Measurements from ENCODE around the gene PHF21B.
A peak's percentile ranks its signal among the peaks of the same experiment; 100 is the strongest.
"Not testable (repeated sequence)": the region's sequence is repeated elsewhere in the genome, so short reads cannot be mapped to it uniquely, and the experiment has no call there.

The PHF21B gene

GRCh38 chr22:45009606-45010531, at the start of gene PHF21B:
PHF21B (minus strand) TSS chr22:45010005; CDS start chr22:45009549, 456 bp downstream.
- DNase-seq = peak; percentile 20

DNA sequence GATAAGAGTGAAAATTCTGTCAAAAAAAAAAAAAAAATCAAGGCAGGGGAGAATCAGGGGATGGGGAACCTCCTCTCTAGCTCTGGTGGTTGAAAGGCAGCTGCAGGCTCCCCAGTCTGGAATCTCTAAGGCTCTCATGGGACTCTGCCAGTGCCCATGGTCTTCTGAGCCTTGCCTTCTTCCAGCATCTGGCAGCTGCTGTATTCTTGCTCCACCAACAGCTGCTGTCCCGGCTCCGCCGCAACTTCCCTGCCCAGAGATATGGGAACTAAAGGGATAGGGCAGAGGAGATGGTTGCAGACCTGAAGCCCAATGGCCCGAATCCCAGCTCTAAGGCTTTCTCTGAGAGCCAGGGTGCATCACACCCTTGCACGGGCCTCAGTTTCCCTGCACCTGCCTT, 49.5 kb upstream of the PHF21B start:
- DNase-seq = no peak

DNA sequence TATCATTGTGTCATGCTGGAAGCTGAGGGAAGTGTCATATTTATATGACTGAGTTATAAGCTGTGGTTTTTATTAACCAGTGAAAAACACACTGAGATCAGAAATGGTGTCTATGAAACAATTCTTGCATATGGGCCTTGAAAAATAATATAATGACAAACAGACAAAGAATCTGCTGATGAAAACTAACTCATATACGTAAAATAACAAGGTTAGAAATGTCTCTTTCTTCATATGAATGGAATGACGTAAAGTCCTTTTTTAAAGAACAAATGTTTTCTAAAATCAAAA, 48.8 kb upstream of the PHF21B start:
- DNase-seq = no peak

DNA sequence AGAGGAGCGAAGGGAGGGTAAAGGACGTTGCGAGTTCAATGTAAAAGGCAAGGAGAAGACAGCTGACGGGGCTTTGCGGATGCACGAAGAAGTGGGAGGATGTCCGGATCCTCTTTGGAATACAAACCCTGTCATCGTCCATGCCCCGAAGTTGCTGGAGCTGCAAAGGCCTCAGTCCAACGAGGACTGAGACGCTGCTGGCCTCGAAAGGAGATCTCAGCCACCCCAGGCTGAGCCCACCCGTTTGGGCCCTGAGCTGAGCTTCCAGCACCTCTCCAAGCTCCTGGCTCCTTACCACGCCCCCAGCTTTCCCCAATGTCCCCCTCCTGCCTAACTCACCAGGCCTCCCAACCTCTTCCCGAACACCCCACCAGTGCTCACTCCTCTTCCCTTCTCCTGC, 46.1 kb upstream of the PHF21B start:
- DNase-seq = no peak

- DNase-seq = no peak
Measured at GRCh38 chr22:45053571-45053970, 43.8 kb upstream of the PHF21B start.

DNA sequence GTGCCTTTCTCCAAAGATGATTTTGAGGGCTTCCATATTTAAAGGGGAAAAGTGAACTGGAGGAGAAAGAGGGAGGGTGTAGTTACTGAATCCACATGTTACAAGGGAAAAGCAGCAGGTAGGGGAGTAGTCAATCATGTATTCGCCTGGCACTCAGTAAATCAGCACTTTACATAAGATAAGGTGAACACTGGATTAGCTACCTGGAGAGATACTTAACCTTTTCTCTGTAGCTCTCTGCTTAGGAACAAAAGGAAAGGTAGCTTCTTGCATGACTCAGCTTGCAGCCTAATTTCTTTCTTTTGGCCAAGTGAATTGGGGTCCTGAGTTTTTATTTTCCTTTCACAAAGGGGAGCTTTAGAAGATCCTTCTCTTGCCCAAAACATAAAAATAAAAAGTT, 43.3 kb upstream of the PHF21B start:
- no peak for DNase-seq

DNA sequence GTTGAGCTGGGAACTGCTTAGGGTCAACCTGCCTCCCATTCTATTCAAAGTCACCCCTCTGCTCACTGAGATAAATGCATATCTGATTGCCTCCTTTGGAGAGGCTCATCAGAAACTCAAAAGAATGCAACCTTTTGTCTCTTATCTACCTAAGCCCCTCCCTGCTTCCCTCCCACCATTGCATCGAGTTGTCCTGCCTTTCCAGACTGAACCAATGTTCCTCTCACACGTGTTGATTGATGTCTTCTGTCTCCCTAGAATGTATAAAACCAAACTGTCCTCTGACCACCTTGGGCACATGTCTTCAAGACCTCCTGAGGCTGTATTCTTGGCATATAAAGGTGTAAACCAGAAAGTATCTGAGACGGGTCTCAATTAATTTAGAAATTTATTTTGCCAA, 42.9 kb upstream of the PHF21B start:
- DNase-seq = not testable (repeated sequence)

- no peak for DNase-seq
Measured at GRCh38 chr22:45051946-45052345, 42.1 kb upstream of the PHF21B start.

DNA sequence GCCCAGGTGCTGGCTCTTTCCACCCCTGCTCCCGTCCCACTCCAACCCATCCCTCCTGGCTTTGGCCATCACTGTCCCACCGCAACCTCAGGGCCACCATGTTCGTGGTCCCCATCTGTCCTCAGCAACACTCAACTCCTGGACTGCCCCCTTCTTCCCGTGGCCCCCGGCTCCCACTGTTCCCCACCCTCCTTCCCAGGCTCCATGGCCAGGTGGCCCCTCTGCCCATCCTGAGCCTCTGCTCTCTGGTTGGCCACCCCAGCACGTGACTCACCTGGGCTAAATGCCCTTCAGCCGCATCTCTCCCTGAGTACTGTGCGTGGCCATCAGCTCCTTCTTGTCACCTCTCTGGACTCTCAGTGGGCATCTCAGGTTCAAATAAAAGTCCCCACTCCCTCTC, 41.6 kb upstream of the PHF21B start:
- DNase-seq = no peak

DNA sequence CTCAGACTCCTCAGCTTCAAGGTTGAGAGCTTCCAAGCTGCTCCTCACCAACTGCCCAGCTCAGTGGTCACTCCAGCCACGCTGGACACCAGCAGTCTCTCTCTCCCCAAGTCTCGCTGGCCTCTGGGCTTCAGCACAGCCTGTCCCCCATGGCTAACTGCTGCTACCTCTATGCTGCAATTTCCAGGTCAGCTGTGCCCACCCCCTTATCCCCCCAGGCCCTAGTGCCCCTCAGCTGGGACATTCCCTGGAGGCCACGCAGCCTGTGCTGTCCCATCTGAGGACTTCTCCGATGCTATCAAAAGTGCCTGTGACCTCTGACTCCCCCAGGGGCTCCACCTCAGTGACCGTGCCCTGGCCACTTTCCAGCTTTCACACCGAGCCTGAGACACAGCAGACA, 37.5 kb upstream of the PHF21B start:
- no peak for DNase-seq

DNA sequence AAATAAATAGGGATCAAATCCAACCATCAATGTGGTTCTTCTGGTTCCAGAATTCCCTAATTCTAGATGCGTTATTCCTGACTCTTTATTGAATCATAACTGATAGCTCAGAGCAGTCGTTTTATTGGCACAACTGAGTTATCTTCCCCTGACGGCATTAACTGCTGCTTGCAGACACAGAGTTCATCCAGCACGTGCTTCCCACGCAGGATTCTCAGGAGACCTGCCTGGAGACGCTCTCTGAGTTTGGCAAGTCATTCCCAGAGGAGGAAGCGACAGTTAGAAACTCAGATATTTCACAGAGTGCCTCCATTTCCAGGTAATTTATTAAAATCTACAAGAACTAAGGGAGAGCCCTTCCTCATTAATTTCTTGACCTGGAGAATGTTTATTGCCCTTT, 35.4 kb upstream of the PHF21B start:
- no peak for DNase-seq

- DNase-seq = no peak
Measured at GRCh38 chr22:45042263-45042662, 32.5 kb upstream of the PHF21B start.

DNA sequence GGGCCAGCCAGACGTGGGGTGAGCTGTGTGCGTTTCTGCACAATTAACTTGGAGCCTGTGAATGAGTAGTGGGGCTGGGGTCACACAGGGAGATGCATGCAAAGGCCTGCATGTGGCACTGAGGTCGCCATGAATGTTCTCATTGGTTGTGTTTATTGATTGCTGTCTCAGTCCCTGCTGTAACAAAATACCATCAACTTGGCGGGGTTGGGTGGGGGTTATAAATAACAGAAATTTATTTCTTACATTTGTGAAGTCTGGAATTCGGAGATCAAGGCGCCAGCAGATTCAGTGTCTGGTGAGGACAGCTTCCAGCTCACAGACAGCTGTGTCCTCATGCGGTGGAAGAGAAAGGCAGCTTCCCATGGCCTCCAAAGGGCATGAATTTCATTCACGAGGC, 29.3 kb upstream of the PHF21B start:
- no peak for DNase-seq

DNA sequence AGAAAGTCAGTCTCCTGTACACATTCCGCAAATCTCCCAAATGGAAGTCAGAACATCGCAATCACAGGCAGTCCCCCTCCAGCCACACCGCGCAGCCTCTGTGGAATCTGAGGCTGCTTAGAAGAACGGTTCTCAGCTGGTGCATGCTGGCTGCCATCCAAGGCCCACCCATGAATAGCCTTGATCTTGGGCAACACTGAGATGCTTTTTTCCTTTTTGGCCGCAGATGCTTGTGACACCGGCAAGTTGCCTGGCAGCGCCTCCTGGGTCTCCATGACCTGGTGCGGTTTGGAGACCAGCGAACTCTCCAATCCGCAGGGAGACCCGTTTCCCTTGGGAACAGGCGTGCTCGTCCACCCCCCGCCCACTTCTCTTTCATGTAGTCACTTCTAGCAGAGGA, 26.3 kb upstream of the PHF21B start:
- no peak for DNase-seq

DNA sequence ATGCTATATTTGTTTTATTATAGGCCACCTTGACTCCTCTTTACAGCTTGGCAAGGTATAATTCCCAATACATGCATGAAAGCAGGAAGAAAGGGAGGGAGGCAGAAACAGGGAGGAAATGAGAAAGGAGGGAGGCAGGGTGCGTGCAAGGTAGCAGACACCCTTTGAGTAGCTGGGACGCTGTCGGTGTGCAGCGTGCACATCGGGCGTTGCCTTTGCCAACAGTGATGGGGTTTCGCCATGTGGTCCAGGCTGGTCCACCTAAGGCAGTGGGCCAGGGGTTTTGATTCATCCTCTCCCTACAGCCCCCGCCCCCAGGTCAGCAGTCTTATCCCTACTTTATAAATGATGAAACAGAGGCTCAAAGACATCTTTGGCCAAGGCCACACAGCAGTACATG, 25.0 kb upstream of the PHF21B start:
- no peak for DNase-seq

- DNase-seq = no peak
Measured at GRCh38 chr22:45034156-45034555, 24.4 kb upstream of the PHF21B start.

GRCh38 chr22:45033136-45033535, 23.3 kb upstream of the PHF21B start:
- DNase-seq = no peak

DNA sequence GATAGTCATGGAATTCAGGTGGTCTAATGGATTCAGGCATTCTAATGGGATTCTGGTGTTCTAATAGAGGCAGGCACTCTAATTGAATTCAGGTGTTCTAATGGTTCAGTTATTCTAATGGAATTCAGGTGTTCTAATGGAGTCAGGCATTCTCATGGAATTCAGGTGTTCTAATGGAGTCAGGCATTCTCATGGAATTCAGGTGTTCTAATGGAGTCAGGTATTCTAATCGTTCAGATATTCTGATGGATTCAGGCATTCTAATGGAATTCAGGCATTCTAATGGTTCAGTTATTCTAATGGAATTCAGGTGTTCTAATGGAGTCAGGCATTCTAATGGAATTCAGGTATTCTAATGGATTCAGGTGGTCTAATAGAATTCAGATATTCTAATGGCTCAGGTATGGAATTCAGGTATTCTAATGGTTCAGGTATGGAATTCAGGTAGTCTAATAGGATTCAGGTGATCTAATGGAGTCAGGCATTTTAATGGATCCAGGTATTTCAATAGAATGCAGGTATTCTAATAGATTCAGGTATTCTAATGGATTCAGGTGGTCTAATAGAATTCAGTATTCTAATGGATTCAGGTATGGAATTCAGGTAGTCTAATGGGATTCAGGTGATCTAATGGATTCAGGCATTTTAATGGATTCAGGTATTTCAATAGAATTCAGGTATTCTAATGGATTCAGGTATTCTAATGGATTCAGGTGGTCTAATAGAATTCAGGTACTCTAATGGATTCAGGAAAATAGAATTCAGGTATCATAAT, 22.0 kb upstream of the PHF21B start:
- no peak for DNase-seq

DNA sequence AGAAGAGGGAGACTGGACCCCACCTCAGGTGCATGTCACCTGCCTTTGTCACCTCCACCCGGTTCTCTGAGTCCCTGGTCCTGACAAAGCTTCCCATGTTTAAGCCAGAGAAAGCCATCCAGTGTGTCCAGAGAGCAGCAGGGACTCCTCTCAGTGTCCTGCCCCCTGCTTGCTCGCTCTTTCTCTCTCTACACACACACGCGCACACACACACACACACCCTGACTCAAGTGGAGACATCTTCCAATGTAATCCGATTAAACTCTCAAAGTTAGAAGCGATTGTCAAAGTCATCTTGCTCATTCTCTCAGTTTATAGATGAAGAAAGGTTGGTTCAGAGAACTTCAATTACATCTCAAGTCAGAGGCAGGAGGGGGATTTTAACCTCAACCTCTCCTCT, 19.7 kb upstream of the PHF21B start:
- DNase-seq = no peak

GRCh38 chr22:45026511-45026910, 16.7 kb upstream of the PHF21B start:
- no peak for DNase-seq

- no peak for DNase-seq
Measured at GRCh38 chr22:45023431-45023830, 13.6 kb upstream of the PHF21B start.

DNA sequence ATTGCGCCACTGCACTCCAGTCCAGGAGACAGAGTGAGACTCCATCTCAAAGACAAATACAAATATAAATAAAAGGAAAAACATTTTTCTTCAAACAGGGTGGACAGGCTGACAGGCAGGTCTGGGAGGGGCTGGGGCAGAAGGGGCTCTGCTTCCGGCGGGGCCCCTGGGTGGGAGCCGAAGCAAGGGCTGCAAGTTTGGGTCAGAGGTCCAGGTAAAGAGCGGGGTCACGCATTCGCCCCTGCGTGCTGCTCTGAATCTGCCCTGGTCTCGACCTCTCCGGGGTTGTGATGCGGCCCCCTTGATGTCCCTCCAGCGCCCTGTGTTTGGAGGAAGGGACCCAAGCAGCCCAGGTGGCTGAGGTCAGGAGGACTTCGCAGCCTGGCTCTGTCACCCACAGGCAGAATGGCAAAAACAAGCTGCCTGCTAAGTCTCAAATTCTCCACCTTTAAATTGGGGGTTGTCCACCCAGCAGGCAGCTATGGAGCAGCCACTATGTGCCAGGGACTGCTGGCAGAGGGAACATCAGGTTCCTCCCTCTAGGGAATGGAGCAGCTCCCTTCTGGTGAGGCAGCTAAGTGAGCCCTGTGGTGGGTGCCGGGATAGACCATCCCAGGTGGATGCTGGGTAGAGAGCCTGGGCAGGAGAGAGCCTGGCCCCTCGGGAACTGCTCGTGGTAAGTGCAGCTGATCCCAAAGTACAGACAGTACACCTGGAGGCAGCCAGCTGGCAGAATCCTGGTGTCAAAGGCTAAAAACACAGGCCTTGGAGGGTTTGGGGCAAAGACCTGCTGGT, 10.3 kb upstream of the PHF21B start:
- no peak for DNase-seq

DNA sequence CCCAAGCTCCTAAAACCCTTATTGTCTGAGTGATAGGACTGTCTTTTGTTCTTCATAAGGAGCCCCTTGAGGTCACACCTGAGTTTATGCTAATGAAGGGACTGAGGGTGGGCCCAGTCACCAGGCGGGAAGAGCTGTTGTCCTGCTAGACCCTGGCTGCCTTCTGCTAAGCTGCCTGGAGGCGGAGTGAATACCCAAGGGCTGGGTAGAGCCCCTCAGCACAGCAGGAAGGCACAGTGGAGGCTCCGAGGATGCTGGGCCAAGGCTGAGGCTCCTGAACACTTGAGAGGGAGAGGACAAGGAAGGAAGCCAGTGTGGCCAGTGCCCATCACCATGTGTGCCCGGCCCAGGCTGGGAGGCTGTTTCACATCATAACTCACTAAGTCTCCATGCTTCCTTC, 4.8 kb upstream of the PHF21B start:
- DNase-seq = no peak

DNA sequence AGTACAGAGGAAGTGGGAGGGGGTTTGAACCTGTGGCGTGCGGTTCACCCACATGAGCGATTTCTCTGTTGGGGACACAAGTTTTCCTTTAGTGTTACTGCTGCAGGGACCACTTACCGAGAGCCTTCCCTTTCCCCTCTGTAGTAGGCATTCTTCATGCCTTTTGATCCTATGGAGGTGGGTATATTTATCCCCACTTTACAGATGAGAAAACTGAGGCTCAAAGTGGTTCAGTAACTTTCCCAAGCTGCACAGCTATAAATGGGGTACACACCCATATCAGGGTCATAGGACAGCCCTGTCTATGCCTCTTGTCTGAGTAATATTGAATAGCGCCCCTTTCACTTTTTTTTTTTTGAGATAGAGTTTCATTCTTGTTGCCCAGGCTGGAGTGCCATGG, 3.3 kb upstream of the PHF21B start:
- no peak for DNase-seq

All from NCI-H1092 (cell line).